Dermis blood vessel endothelial cell (primary cell): ENCODE data around the gene CACNB4. TPM values are rescaled to one million over a fixed set of nuclear protein-coding genes. Genes with fewer than 3 reads are reported as not detected.
A peak's percentile ranks its signal among the peaks of the same experiment; 100 is the strongest.

ENCODE experiments used
- DNase-seq: peaks from one replicate; pipeline ENCODE4 v3.0.0; 2010
- total RNA-seq: library from RNA; depleted of rRNA; stranded (reverse); fragments of >200 nt; gene quantifications from 2 replicates; pipeline ENCODE4 v1.2.3, GENCODE V29; 2014

Gene CACNB4
- total RNA-seq, 1 donor from 2014 or later: 0.17 TPM

GRCh38 chr2:151849413-151850010, 249.3 kb downstream of the CACNB4 start:
- DNase-seq: no peak

- DNase-seq: no peak
Measured at GRCh38 chr2:151845884-151846283, 253.0 kb downstream of the CACNB4 start.

- DNase-seq: no peak
Measured at GRCh38 chr2:151845481-151845880, 253.4 kb downstream of the CACNB4 start.

- peak; percentile 15 for DNase-seq
Measured at GRCh38 chr2:151844211-151844896, 254.5 kb downstream of the CACNB4 start.

- DNase-seq: no peak
Measured at GRCh38 chr2:151843691-151844061, 255.2 kb downstream of the CACNB4 start.

GRCh38 chr2:151842830-151843690, 255.8 kb downstream of the CACNB4 start:
- DNase-seq: no peak

- DNase-seq: no peak
Measured at GRCh38 chr2:151841047-151841424, 257.8 kb downstream of the CACNB4 start.

GRCh38 chr2:151840216-151841046, 258.4 kb downstream of the CACNB4 start:
- no peak for DNase-seq

- DNase-seq: no peak
Measured at GRCh38 chr2:151837926-151838325, 260.9 kb downstream of the CACNB4 start.

GRCh38 chr2:151833984-151834383, 264.9 kb downstream of the CACNB4 start:
- DNase-seq: no peak

GRCh38 chr2:151830961-151831360, 267.9 kb downstream of the CACNB4 start:
- DNase-seq: no peak

GRCh38 chr2:151828890-151829324, 269.9 kb downstream of the CACNB4 start:
- no peak for DNase-seq

- peak; percentile 98 for DNase-seq
Measured at GRCh38 chr2:151828143-151828889, 270.5 kb downstream of the CACNB4 start, which contains the start of gene ARL5A. Gene ARL5A (minus strand): TSS chr2:151828421. CDS start chr2:151828176, 245 bp downstream.

- DNase-seq: peak; percentile 50
Measured at GRCh38 chr2:151827564-151828142, 271.2 kb downstream of the CACNB4 start.

GRCh38 chr2:151826737-151827157, 272.1 kb downstream of the CACNB4 start:
- DNase-seq: peak; percentile 43

- peak; percentile 45 for DNase-seq
Measured at GRCh38 chr2:151824886-151825285, 274.0 kb downstream of the CACNB4 start.

- DNase-seq: no peak
Measured at GRCh38 chr2:151823651-151824050, 275.2 kb downstream of the CACNB4 start.

- no peak for DNase-seq
Measured at GRCh38 chr2:151819920-151820319, 278.9 kb downstream of the CACNB4 start.

GRCh38 chr2:151817929-151818328, 280.9 kb downstream of the CACNB4 start:
- DNase-seq: peak; percentile 55

GRCh38 chr2:151816843-151817242, 282.0 kb downstream of the CACNB4 start:
- DNase-seq: no peak

- no peak for DNase-seq
Measured at GRCh38 chr2:151815821-151816489, 282.9 kb downstream of the CACNB4 start.
